DMS114 treated with DMSO at 0.1 percent for 48 hours (cell line): ENCODE measurements around the gene C13orf42.

Experiments
- DNase-seq: peaks from one replicate; lab custom pipeline; 2025; ENCODE audit not compliant: unreplicated experiment; lab: John Stamatoyannopoulos, UW

C13orf42 gene

DNA sequence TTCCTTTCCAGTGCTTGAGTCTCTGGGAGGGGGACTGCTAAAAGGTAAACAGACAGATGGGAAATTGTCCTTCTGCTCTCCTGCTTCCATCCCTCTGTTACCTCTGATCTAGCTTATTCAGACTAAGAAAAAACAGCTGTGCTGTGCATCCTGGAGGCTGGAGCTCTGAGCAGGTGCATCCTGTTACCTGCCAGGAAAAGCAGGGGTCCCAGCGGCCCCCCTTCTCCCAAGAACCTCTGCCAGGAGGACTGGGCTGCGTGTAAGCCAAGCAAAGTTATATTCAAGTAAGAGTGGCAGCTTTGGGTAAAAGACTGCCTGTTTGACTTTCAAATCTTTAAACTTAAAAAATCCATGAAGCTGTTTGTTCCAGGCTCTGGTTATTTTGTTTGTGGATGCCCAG lies 75.1 kb downstream of the C13orf42 start:
- DNase-seq = no peak

DNA sequence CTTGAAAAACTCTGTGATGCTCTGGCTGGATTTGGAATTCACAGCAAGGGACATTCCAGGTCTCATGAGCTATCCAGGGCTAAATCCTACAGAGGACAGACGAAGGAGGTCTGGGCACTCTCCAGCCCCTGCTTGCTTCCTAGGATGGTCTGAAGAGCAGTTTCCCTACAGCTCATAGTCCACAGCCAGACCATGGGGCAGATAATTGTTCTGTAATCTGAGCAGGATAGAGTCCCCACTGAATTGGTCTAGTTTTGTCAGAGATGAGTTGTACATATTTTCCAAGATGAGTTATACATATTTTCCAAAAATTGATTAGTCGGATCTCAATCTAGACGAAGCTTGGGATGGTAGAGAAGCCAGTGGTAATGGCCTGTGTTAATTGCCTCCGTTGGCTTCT lies 75.6 kb downstream of the C13orf42 start:
- no peak for DNase-seq

DNA sequence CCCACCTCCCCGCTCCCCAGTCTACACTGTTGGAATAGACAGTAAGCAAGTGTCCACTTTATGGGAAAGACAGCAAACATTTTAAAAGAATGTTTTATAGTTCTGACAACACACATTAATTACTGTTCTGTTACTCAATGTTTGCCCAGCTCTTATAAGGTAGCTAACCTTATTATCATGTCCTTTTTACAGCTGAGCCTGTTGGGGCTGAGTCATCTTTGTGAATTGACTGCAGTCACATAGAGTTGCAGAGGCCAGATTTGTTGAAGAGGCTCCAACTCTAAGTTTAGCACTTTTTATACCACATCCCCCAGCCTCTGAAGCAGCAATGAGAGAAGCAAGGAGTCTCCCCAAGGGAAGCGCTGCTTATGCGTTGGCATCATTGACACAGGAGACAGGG lies 76.2 kb downstream of the C13orf42 start:
- DNase-seq = no peak

DNA sequence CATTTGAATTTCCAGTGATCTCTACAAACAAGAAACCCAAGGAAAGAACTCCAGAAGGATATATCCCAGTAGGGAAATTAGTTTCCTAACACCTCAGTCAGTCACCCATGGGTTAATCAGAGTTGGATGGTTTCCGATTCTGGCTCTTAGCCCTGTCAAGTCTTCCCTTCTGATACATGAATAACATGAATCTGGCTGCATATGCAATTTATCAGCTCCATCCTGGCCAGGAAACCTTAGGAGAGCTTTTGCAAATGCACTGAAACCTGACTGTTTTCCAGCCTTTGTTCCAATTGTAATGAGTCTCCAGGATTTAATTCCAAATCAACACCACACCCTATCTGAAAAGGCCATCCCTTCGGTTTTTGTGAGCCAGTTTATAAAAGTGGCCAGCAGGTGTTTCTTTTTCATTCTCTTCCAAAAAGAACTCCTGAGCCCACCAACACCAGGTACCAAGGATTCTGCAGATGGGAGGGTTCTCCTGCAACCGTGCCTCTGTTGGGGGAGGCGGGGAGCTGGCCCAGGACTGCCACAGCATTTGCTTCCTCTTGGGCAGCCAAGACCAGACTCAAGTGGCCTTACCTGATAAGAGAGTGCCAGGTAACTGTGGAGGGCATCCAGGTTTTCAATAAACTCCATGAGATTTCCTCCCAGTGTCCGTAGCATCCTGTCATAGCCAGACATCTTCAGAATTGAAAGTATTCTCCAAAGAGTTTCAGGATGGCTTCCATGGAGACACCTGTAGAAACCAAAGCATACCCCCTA lies 77.5 kb downstream of the C13orf42 start:
- DNase-seq = no peak

DNA sequence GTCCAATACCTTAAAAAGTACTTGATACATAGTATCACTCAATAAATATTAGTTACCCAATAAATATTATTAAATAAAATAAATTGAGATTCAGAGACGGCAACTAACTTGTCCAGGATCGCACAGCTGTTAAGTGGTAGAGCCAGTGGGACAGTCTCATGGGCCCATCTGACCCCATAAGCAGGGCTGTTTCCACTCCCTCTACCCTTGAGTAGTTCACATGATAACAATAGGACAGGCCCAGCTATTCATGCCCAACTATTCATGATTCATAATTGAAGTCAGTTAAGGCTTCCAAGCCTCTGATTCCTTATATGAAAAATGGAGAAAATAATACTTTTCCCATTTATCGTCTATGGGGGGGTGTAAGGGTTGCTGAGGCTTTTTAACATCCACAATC lies 78.2 kb downstream of the C13orf42 start:
- DNase-seq = no peak
